Peyer's patch (tissue), 4 donors: Measurements from ENCODE around the gene NPIPA5.

ENCODE experiments used
- CTCF ChIP-seq, 6 experiments: fragments of 450-650 bp in 4 of 6; fragments of 200-600 bp in 2 of 6; sonication (generic) in 1 of 6; IDR thresholded peaks; one replicate each; pipeline ENCODE4 v1.5.1; 2017 to 2019; ENCODE audit warnings: antibody characterized with exemption in 6 of 6, mild to moderate bottlenecking in 3 of 6, moderate library complexity in 1 of 6
- POLR2A ChIP-seq, 2 donors: fragments of 450-650 bp; IDR thresholded peaks; one replicate each; pipeline ENCODE4 v1.5.1; 2017; ENCODE audit warnings: antibody characterized with exemption in 2 of 2, mild to moderate bottlenecking in 2 of 2, moderate library complexity in 2 of 2

DNA sequence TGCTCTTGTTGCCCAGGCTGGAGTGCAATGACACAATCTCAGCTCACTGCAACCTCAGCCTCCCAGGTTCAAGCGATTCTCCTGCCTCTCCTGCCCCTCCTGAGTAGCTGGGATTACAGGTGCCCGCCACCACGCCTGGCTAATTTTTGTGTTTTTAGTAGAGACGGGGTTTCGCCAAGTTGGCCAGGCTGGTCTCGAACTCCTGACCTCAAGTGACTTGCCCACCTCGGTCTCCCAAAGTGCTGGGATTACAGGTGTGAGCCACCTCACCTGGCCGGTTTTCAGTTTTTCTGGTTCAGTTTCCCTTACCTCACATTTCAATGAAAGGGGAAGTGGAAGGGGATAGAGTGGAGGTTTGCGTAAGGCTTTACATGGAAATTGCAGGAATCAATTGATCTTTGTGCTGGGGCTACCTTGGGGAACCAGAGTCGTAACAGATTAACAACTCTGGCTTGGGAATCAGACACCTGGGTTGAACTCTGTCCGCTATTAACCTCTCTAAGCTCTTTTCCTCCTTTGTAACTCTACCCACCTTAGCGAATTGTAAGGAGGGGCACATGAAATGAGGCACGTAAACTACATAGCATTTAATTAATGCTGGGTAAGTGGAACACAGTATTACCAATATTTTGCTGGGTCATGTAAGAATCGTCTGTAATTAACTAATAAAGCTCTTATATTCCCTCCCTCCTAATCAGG, 20.7 kb upstream of the NPIPA5 start:
- TF ChIP-seq CTCF (IDR thresholded peaks at IDR 0.05), result no peak
- TF ChIP-seq POLR2A (IDR thresholded peaks at IDR 0.05), result no peak
